ENCODE data around the gene KRTAP2-1. TPM values are rescaled to one million over a fixed set of nuclear protein-coding genes. Genes with fewer than 3 reads are reported as not detected.

The KRTAP2-1 gene
- total RNA-seq, 1 experiment from 2014 or later: not detected

DNA sequence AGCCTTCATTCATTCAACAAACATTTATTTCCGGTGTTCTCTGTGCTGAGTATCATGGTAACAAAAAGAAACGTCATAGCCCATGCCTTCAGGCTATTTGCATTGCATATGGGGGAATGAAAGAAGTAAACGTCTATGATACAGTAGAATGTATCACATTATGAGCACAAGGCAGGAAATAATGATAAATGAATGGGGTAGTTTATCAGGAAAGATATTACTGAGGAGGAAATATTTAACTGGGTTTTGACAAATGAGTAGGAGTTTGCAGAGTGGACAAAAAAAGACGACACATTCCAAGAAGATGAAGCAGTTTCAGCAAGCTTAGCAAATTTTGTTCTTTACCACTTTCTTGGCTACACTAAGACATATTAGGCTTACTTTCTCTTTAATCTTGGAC is 35.5 kb upstream of the KRTAP2-1 start:
- no peak overlapping the region for H3K27ac Mint-ChIP-seq (ENCODE audit: unreplicated experiment)
- no peak overlapping the region for H3K4me3 ChIP-seq (ENCODE audit: low read depth, low read length)
- no peak for TF ChIP-seq CTCF (IDR thresholded peaks at IDR 0.05; ENCODE audit: insufficient read depth in 1 of 2, low read depth in 1 of 2, low read length in 1 of 2, severe bottlenecking in 1 of 2, unreplicated experiment in 1 of 2)
- H3K9me3 Mint-ChIP-seq (ENCODE audit: unreplicated experiment): no peaks in the 10 kb centered on the region
- H3K4me1 ChIP-seq: no peaks in the 10 kb centered on the region
- H3K36me3 ChIP-seq (ENCODE audit: control insufficient read depth, insufficient read depth, low read length): no peaks in the 10 kb centered on the region
- H3K4me1 Mint-ChIP-seq (ENCODE audit: low read depth, unreplicated experiment): peaks cover 11% of the 10 kb centered on the region
- no peaks in the 10 kb centered on the region for H3K27me3 Mint-ChIP-seq (ENCODE audit: insufficient read depth, unreplicated experiment)
- no peak overlapping the region for H3K4me3 Mint-ChIP-seq (ENCODE audit: unreplicated experiment)
- H3K27me3 ChIP-seq (replicated peaks; ENCODE audit: control insufficient read depth, insufficient read depth, low read length): no peaks in the 10 kb centered on the region
- BruUV-seq (replicated peaks): no TSS peak
- no peak for DNase-seq
- intact Hi-C loops (cut with micrococcal nuclease; ENCODE audit: unreplicated experiment): no loop called here
- CTCF ChIA-PET: no interaction called here
- POLR2A ChIA-PET: no interaction called here
- H3K9me3 ChIP-seq: peaks cover 5% of the 10 kb centered on the region
- no peaks in the 10 kb centered on the region for H3K36me3 Mint-ChIP-seq (ENCODE audit: insufficient read depth, unreplicated experiment)

GRCh38 chr17:41076788-41077187 is 29.7 kb upstream of the KRTAP2-1 start:
- Mint-ChIP-seq H3K27me3 (ENCODE audit: insufficient read depth, unreplicated experiment) (no peaks in the 10 kb centered on the region), H3K36me3 (ENCODE audit: insufficient read depth, unreplicated experiment) (peaks cover 4% of the 10 kb centered on the region), H3K4me1 (ENCODE audit: low read depth, unreplicated experiment) (no peaks in the 10 kb centered on the region), H3K27ac (ENCODE audit: unreplicated experiment) (no peak overlapping the region), H3K4me3 (ENCODE audit: unreplicated experiment) (no peak overlapping the region), H3K9me3 (ENCODE audit: unreplicated experiment) (peaks cover 17% of the 10 kb centered on the region)
- H3K36me3 ChIP-seq (ENCODE audit: control insufficient read depth, insufficient read depth, low read length): no peaks in the 10 kb centered on the region
- no peaks in the 10 kb centered on the region for H3K27me3 ChIP-seq (replicated peaks; ENCODE audit: control insufficient read depth, insufficient read depth, low read length)
- ChIA-PET POLR2A (no interaction called here), CTCF (no interaction called here)
- BruUV-seq (replicated peaks): no TSS peak
- H3K9me3 ChIP-seq: no peaks in the 10 kb centered on the region; the same call in 1 of the 2 replicates
- no peaks in the 10 kb centered on the region for H3K4me1 ChIP-seq
- intact Hi-C loops (cut with micrococcal nuclease; ENCODE audit: unreplicated experiment): no loop called here
- DNase-seq: no peak
- no peak for TF ChIP-seq CTCF (IDR thresholded peaks at IDR 0.05; ENCODE audit: insufficient read depth in 1 of 2, low read depth in 1 of 2, low read length in 1 of 2, severe bottlenecking in 1 of 2, unreplicated experiment in 1 of 2)
- no peak overlapping the region for H3K4me3 ChIP-seq (ENCODE audit: low read depth, low read length)

DNA sequence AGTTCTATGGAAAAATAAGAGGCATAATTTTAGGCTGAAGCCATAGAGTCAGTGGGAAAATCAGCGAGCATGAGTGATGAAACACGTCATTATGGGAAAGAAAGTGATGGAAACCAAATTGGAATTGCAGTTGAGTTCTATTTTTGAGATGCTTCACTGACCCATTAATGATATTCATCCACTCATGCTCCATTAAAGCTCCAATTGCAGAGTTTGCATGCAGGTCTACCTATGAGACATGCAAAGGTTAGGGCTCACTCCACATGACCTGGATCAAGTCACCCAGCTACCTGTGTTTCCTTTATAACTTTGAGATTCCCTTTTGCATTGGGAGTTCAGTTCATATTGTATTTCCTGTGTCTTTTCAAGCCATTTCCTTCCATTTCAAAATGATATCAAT is 26.6 kb upstream of the KRTAP2-1 start:
- H3K9me3 ChIP-seq: no peaks in the 10 kb centered on the region; the same call in 1 of the 2 replicates
- no TSS peak for BruUV-seq (replicated peaks)
- Mint-ChIP-seq H3K4me3 (ENCODE audit: unreplicated experiment) (no peak overlapping the region), H3K36me3 (ENCODE audit: insufficient read depth, unreplicated experiment) (peaks cover 4% of the 10 kb centered on the region), H3K4me1 (ENCODE audit: low read depth, unreplicated experiment) (no peaks in the 10 kb centered on the region), H3K9me3 (ENCODE audit: unreplicated experiment) (peaks cover 17% of the 10 kb centered on the region), H3K27me3 (ENCODE audit: insufficient read depth, unreplicated experiment) (no peaks in the 10 kb centered on the region), H3K27ac (ENCODE audit: unreplicated experiment) (no peak overlapping the region)
- intact Hi-C loops (cut with micrococcal nuclease; ENCODE audit: unreplicated experiment): no loop called here
- H3K27me3 ChIP-seq (replicated peaks; ENCODE audit: control insufficient read depth, insufficient read depth, low read length): no peaks in the 10 kb centered on the region
- H3K36me3 ChIP-seq (ENCODE audit: control insufficient read depth, insufficient read depth, low read length): no peaks in the 10 kb centered on the region
- ChIA-PET CTCF (no interaction called here), POLR2A (no interaction called here)
- H3K4me3 ChIP-seq (ENCODE audit: low read depth, low read length): no peak overlapping the region
- no peaks in the 10 kb centered on the region for H3K4me1 ChIP-seq
- TF ChIP-seq CTCF (IDR thresholded peaks at IDR 0.05; ENCODE audit: insufficient read depth in 1 of 2, low read depth in 1 of 2, low read length in 1 of 2, severe bottlenecking in 1 of 2, unreplicated experiment in 1 of 2): no peak
- DNase-seq: no peak
